Activated B cell treated with CpG ODN at 0.5 μM for 24 hours (primary cell): ENCODE data around the gene IGFBP7. TPM values are rescaled to one million over a fixed set of nuclear protein-coding genes. Genes with fewer than 3 reads are reported as not detected.

Experiments
- ATAC-seq: fragments of 200-7000 bp; cut with Tn5 transposase; one replicate; pipeline ENCODE4 v1.10.0; 2021; ENCODE audit warnings: low read depth, mild to moderate bottlenecking, moderate library complexity
- CTCF ChIA-PET: fragments of 350-600 bp; sonication (Branson Sonifier 250); formaldehyde crosslinking; loops from one replicate; lab custom pipeline; 2021; ENCODE audit warnings: antibody characterized with exemption; lab: Charles Lee
- POLR2A ChIA-PET: fragments of 350-600 bp; sonication (Branson Sonifier 250); formaldehyde crosslinking; loops from one replicate; lab custom pipeline; 2021; ENCODE audit warnings: antibody characterized with exemption; lab: Charles Lee
- DNase-seq: peaks from one replicate; pipeline ENCODE4 v3.0.0; 2022
- H3K27ac Mint-ChIP-seq: one replicate; pipeline ENCODE4 v1.8.0; 2020; ENCODE audit warnings: mixed read lengths
- H3K27me3 Mint-ChIP-seq: one replicate; pipeline ENCODE4 v1.8.0; 2021; ENCODE audit warnings: mixed read lengths
- H3K36me3 Mint-ChIP-seq: one replicate; pipeline ENCODE4 v1.8.0; 2021; ENCODE audit warnings: low read depth, mixed read lengths
- H3K4me1 Mint-ChIP-seq: one replicate; pipeline ENCODE4 v1.8.0; 2021; ENCODE audit warnings: mixed read lengths
- H3K4me3 Mint-ChIP-seq: one replicate; pipeline ENCODE4 v1.8.0; 2020; ENCODE audit warnings: mild to moderate bottlenecking, mixed read lengths
- H3K9me3 Mint-ChIP-seq: one replicate; pipeline ENCODE4 v1.8.0; 2020; ENCODE audit warnings: mixed read lengths
- CTCF ChIP-seq: fragments of 200-600 bp; IDR thresholded peaks from one replicate; pipeline ENCODE4 v1.8.0; 2022; ENCODE audit warnings: antibody characterized with exemption, mild to moderate bottlenecking
- intact Hi-C: fragments of 100-400 bp; cut with micrococcal nuclease; formaldehyde crosslinking; loops from one replicate; pipeline ENCODE4 v1.15.1; 2024
- total RNA-seq: library from RNA; stranded (reverse); gene quantifications from 2 replicates; pipeline ENCODE4 v1.2.3, GENCODE V29; 2022

The IGFBP7 gene
- total RNA-seq, 1 donor from 2014 or later: not detected

GRCh38 chr4:57037982-57038604 is 72.1 kb downstream of the IGFBP7 start:
- intact Hi-C loops: no loop called here
- H3K36me3 Mint-ChIP-seq: no peaks in the 10 kb centered on the region
- CTCF ChIA-PET: no interaction called here
- H3K27me3 Mint-ChIP-seq: peaks cover 4% of the 10 kb centered on the region
- no peak overlapping the region for H3K27ac Mint-ChIP-seq
- no peaks in the 10 kb centered on the region for H3K9me3 Mint-ChIP-seq
- no peaks in the 10 kb centered on the region for H3K4me1 Mint-ChIP-seq
- H3K4me3 Mint-ChIP-seq: no peak overlapping the region
- DNase-seq: no peak
- POLR2A ChIA-PET: no interaction called here
- TF ChIP-seq CTCF: no peak
- ATAC-seq: no peak

- Mint-ChIP-seq H3K36me3 (peaks cover 23% of the 10 kb centered on the region), H3K4me1 (no peaks in the 10 kb centered on the region), H3K27me3 (peaks cover 4% of the 10 kb centered on the region), H3K4me3 (no peak overlapping the region), H3K9me3 (no peaks in the 10 kb centered on the region), H3K27ac (no peak overlapping the region)
- POLR2A ChIA-PET: no interaction called here
- intact Hi-C loops: no loop called here
- CTCF ChIA-PET: interaction anchor here (0.7 kb wide), 1 partner anchor 8 kb away, joined by 5 read pairs; no protein-coding TSS in a partner anchor
- no peak for TF ChIP-seq CTCF
- no peak for DNase-seq
- ATAC-seq: no peak
Measured at GRCh38 chr4:57034520-57034919, 75.7 kb downstream of the IGFBP7 start.

- Mint-ChIP-seq H3K4me3 (no peak overlapping the region), H3K9me3 (no peaks in the 10 kb centered on the region), H3K27ac (no peak overlapping the region), H3K36me3 (peaks cover 89% of the 10 kb centered on the region), H3K4me1 (no peaks in the 10 kb centered on the region), H3K27me3 (no peaks in the 10 kb centered on the region)
- ChIA-PET CTCF (no interaction called here), POLR2A (no interaction called here)
- DNase-seq: no peak
- TF ChIP-seq CTCF: no peak
- ATAC-seq: no peak
- intact Hi-C loops: no loop called here
Measured at GRCh38 chr4:57023104-57023503, 87.1 kb downstream of the IGFBP7 start.

GRCh38 chr4:57020467-57021101 is 89.6 kb downstream of the IGFBP7 start:
- ATAC-seq: no peak
- ChIA-PET CTCF (no interaction called here), POLR2A (no interaction called here)
- H3K4me3 Mint-ChIP-seq: no peak overlapping the region
- H3K4me1 Mint-ChIP-seq: no peaks in the 10 kb centered on the region
- DNase-seq: no peak
- no peak for TF ChIP-seq CTCF
- no peaks in the 10 kb centered on the region for H3K9me3 Mint-ChIP-seq
- no peaks in the 10 kb centered on the region for H3K27me3 Mint-ChIP-seq
- intact Hi-C loops: no loop called here
- peaks cover 93% of the 10 kb centered on the region for H3K36me3 Mint-ChIP-seq
- H3K27ac Mint-ChIP-seq: no peak overlapping the region

- Mint-ChIP-seq H3K9me3 (no peaks in the 10 kb centered on the region), H3K27ac (no peak overlapping the region), H3K36me3 (peaks cover 90% of the 10 kb centered on the region), H3K4me1 (no peaks in the 10 kb centered on the region), H3K27me3 (no peaks in the 10 kb centered on the region), H3K4me3 (no peak overlapping the region)
- ChIA-PET POLR2A (no interaction called here), CTCF (no interaction called here)
- DNase-seq: no peak
- ATAC-seq: no peak
- TF ChIP-seq CTCF: no peak
- intact Hi-C loops: no loop called here
Measured at GRCh38 chr4:57018980-57019379, 91.2 kb downstream of the IGFBP7 start.
